H1 (cell line): ENCODE measurements around the gene OR10C1. TPM values are rescaled to one million over a fixed set of nuclear protein-coding genes. Genes with fewer than 3 reads are reported as not detected.

Experiments
- CTCF ChIA-PET: fragments of 300-600 bp; sonication (Branson Sonifier 250); formaldehyde crosslinking; loops from one replicate; lab custom pipeline; 2021; ENCODE audit not compliant: partially characterized antibody; lab: Charles Lee
- POLR2A ChIA-PET: fragments of 300-600 bp; sonication (Branson Sonifier 250); formaldehyde crosslinking; loops from one replicate; lab custom pipeline; 2021; ENCODE audit warnings: inconsistent platforms; ENCODE audit not compliant: partially characterized antibody; lab: Charles Lee
- DNase-seq, 2 experiments: peaks; one replicate each; pipeline versions ENCODE4 v3.0.0 to v3.0.0-alpha.2; 2010 to 2022; ENCODE audit warnings: low spot score in 2 of 2, low read depth in 1 of 2, mixed read lengths in 1 of 2
- FAIRE-seq: peaks from 2 replicates; lab custom pipeline; 2011; peaks lifted over from hg19 to GRCh38; lab: Jason Lieb, UNC
- H2AFZ ChIP-seq: 2 replicates; pipeline ENCODE4 v1.8.1; 2012; ENCODE audit warnings: low read length, inconsistent platforms
- H2AK5ac ChIP-seq: 2 replicates; pipeline ENCODE4 v1.6.1; 2013; ENCODE audit warnings: low read depth, low read length
- H2BK120ac ChIP-seq: replicated peaks from 2 replicates; pipeline ENCODE3; 2013; ENCODE audit warnings: low read depth, low read length, inconsistent platforms
- H2BK12ac ChIP-seq: 2 replicates; pipeline ENCODE4 v1.6.1; 2013; ENCODE audit warnings: low read depth, low read length
- H2BK15ac ChIP-seq: 2 replicates; pipeline ENCODE4 v1.6.1; 2013; ENCODE audit warnings: low read length
- H2BK20ac ChIP-seq: 2 replicates; pipeline ENCODE4 v1.6.1; 2013; ENCODE audit warnings: low read length
- H2BK5ac ChIP-seq: 2 replicates; pipeline ENCODE4 v1.6.1; 2013; ENCODE audit warnings: low read depth, low read length
- H3K14ac ChIP-seq: 2 replicates; pipeline ENCODE4 v1.6.1; 2013; ENCODE audit warnings: inconsistent platforms; ENCODE audit not compliant: insufficient read length
- H3K18ac ChIP-seq: 2 replicates; pipeline ENCODE4 v1.6.1; 2013; ENCODE audit warnings: low read length; ENCODE audit errors: extremely low read depth
- H3K23ac ChIP-seq: 2 replicates; pipeline ENCODE4 v1.6.1; 2013; ENCODE audit warnings: inconsistent platforms; ENCODE audit not compliant: insufficient read length
- H3K23me2 ChIP-seq: 2 replicates; pipeline ENCODE4 v1.6.1; 2013; ENCODE audit warnings: low read depth, low read length
- H3K27ac ChIP-seq: 2 replicates; pipeline ENCODE4 v1.6.1; 2011; ENCODE audit warnings: low read depth, low read length, inconsistent platforms
- H3K27me3 ChIP-seq, 4 experiments: replicated peaks in 1 of 4; 1 replicate in 1 of 4; 2 replicates in 3 of 4; pipeline versions ENCODE4 v1.6.1 to v1.8.1; 2011 to 2013; ENCODE audit warnings: low read length in 3 of 4, mild to moderate bottlenecking in 3 of 4, inconsistent platforms in 2 of 4, mixed read lengths in 2 of 4, moderate library complexity in 1 of 4; ENCODE audit not compliant: control insufficient read depth in 3 of 4, insufficient read depth in 3 of 4; ENCODE audit errors: extremely low read depth in 1 of 4
- H3K36me3 ChIP-seq, 4 experiments: 2 replicates each; pipeline versions ENCODE4 v1.6.1 to v1.8.1; 2011 to 2013; ENCODE audit warnings: mild to moderate bottlenecking in 4 of 4, low read length in 3 of 4, moderate library complexity in 2 of 4, control low read depth in 1 of 4, inconsistent platforms in 1 of 4; ENCODE audit not compliant: insufficient read depth in 4 of 4, control insufficient read depth in 2 of 4
- H3K4ac ChIP-seq: replicated peaks from 2 replicates; pipeline ENCODE3; 2013; ENCODE audit warnings: low read length, low read depth, mixed read lengths, inconsistent platforms; ENCODE audit not compliant: insufficient read length
- H3K4me1 ChIP-seq, 4 experiments: replicated peaks in 1 of 4; 1 replicate in 1 of 4; 2 replicates in 3 of 4; pipeline versions ENCODE4 v1.6.1 to v1.8.1; 2011 to 2013; ENCODE audit warnings: low read length in 3 of 4, inconsistent platforms in 2 of 4, mixed read lengths in 1 of 4; ENCODE audit not compliant: insufficient read depth in 4 of 4, control insufficient read depth in 3 of 4
- H3K4me2 ChIP-seq, 2 experiments: 2 replicates each; pipeline versions ENCODE4 v1.6.1 to v1.8.1; 2011 to 2013; ENCODE audit warnings: low read depth in 2 of 2, low read length in 2 of 2, control low read depth in 1 of 2, inconsistent platforms in 1 of 2, mild to moderate bottlenecking in 1 of 2; ENCODE audit not compliant: insufficient read depth in 1 of 2
- H3K4me3 ChIP-seq, 4 experiments: fragments of 200-600, 300-600 bp in 1 of 4; sonication (generic), shearing (Covaris generic), sonication (Bioruptor Twin) in 1 of 4; 2 replicates each; pipeline versions ENCODE4 v1.5.1 to v1.8.1; 2011 to 2016; ENCODE audit warnings: low read length in 4 of 4, low read depth in 3 of 4, control low read depth in 2 of 4, inconsistent platforms in 2 of 4, mild to moderate bottlenecking in 2 of 4, mixed read lengths in 1 of 4, moderate library complexity in 1 of 4; ENCODE audit not compliant: insufficient read depth in 2 of 4; ENCODE audit errors: extremely low read depth in 1 of 4
- H3K56ac ChIP-seq: replicated peaks from 2 replicates; pipeline ENCODE3; 2013; ENCODE audit warnings: low read depth, mild to moderate bottlenecking, mixed read lengths, low read length, inconsistent platforms; ENCODE audit not compliant: insufficient read length
- H3K79me1 ChIP-seq: 2 replicates; pipeline ENCODE4 v1.6.1; 2013; ENCODE audit warnings: low read depth, low read length, control low read depth
- H3K79me2 ChIP-seq, 2 experiments: 2 replicates each; pipeline versions ENCODE4 v1.6.1 to v1.8.1; 2012 to 2013; ENCODE audit warnings: low read length in 2 of 2, mild to moderate bottlenecking in 2 of 2, inconsistent platforms in 1 of 2; ENCODE audit not compliant: insufficient read depth in 2 of 2, control insufficient read depth in 1 of 2
- H3K9ac ChIP-seq, 4 experiments: replicated peaks in 1 of 4; 1 replicate in 1 of 4; 2 replicates in 3 of 4; pipeline versions ENCODE4 v1.6.1 to v1.8.1; 2011 to 2013; ENCODE audit warnings: low read depth in 3 of 4, low read length in 3 of 4, control low read depth in 2 of 4, mild to moderate bottlenecking in 2 of 4, moderate library complexity in 2 of 4, inconsistent platforms in 1 of 4; ENCODE audit errors: extremely low read depth in 1 of 4
- H3K9me3 ChIP-seq, 2 experiments: 2 replicates each; pipeline versions ENCODE4 v1.6.1 to v1.8.1; 2012 to 2013; ENCODE audit warnings: mild to moderate bottlenecking in 2 of 2, moderate library complexity in 2 of 2, control low read depth in 1 of 2, inconsistent platforms in 1 of 2, low read depth in 1 of 2, low read length in 1 of 2, mixed read lengths in 1 of 2; ENCODE audit not compliant: insufficient read depth in 2 of 2
- H4K20me1 ChIP-seq, 2 experiments: replicated peaks in 1 of 2; 2 replicates each; pipeline versions ENCODE3 to v1.8.1; 2011 to 2013; ENCODE audit warnings: inconsistent platforms in 2 of 2, low read length in 2 of 2, mild to moderate bottlenecking in 1 of 2; ENCODE audit not compliant: insufficient read depth in 2 of 2, control insufficient read depth in 1 of 2
- H4K5ac ChIP-seq: 2 replicates; pipeline ENCODE4 v1.6.1; 2013; ENCODE audit warnings: low read length, low read depth, mixed read lengths, inconsistent platforms; ENCODE audit not compliant: insufficient read length
- H4K8ac ChIP-seq: 2 replicates; pipeline ENCODE4 v1.8.0; 2013; ENCODE audit warnings: mild to moderate bottlenecking, moderate library complexity, low read length, inconsistent platforms; ENCODE audit not compliant: insufficient read depth; ENCODE audit errors: extremely low read depth
- H4K91ac ChIP-seq: replicated peaks from 2 replicates; pipeline ENCODE3; 2013; ENCODE audit warnings: low read length, mixed read lengths, inconsistent platforms; ENCODE audit not compliant: insufficient read length
- BCL11A ChIP-seq, 2 experiments: IDR thresholded peaks; one replicate each; pipeline ENCODE4 v1.6.1; 2011; ENCODE audit warnings: low read depth in 2 of 2, low read length in 2 of 2, mild to moderate bottlenecking in 2 of 2
- MAX ChIP-seq: IDR thresholded peaks from 2 replicates; pipeline ENCODE4 v1.6.1; 2012; ENCODE audit warnings: inconsistent platforms
- TBP ChIP-seq: IDR thresholded peaks from 2 replicates; pipeline ENCODE4 v1.6.1; 2011; ENCODE audit warnings: low read depth, low read length, improper control_type of control experiment
- WGBS, 2 experiments: shearing (Covaris generic) in 1 of 2; methylation state at CpG; one replicate each; pipeline versions ENCODE4 v1.1.6 to v1.1.7; 2013 to 2015; ENCODE audit warnings: low lambda C conversion rate in 2 of 2, mixed read lengths in 2 of 2, inconsistent platforms in 1 of 2, low coverage in 1 of 2, missing lambda C conversion rate in 1 of 2; ENCODE audit not compliant: insufficient replicate concordance in 2 of 2, insufficient coverage in 1 of 2, insufficient read length in 1 of 2; ENCODE audit errors: extremely low coverage in 1 of 2, missing lambda C conversion rate in 1 of 2; 5-methylcytosine and 5-hydroxymethylcytosine counted together
- polyA plus RNA-seq, 7 experiments: library from polyadenylated mRNA; depleted of rRNA in 3 of 7; stranded (reverse) in 5 of 7; unstranded in 2 of 7; fragments of >200 nt in 5 of 7; fragments of 200-250 nt in 2 of 7; gene quantifications; 1 replicate in 5 of 7; 2 replicates in 1 of 7; 4 replicates in 1 of 7; pipeline versions ENCODE4 v1.2.1 to v1.2.3, GENCODE V29; 2011 to 2013; ENCODE audit warnings: missing spikeins in 2 of 7, mixed read lengths in 2 of 7
- total RNA-seq: library from RNA; stranded (reverse); fragmentation: NEBNext Ultra II Directional; extraction: Animal tissue kit (Norgen Biotek cat#: 25700); gene quantifications from 2 replicates; pipeline ENCODE4 v1.2.1, GENCODE V29; 2021

OR10C1 gene
- total and polyA plus RNA-seq, 2 of the 8 experiments (the other 6 are each of a cell fraction or from before 2014, with no cell fraction given) = not detected

GRCh38 chr6:29490055-29490454 is 50.9 kb downstream of the OR10C1 start:
- H3K18ac ChIP-seq = no peak overlapping the region
- H4K20me1 ChIP-seq = no peaks in the 10 kb centered on the region
- H3K79me1 ChIP-seq = no peaks in the 10 kb centered on the region
- H4K91ac ChIP-seq = no peak overlapping the region
- no peak overlapping the region for H2AFZ ChIP-seq
- H2BK20ac ChIP-seq = no peak overlapping the region
- H3K23me2 ChIP-seq = no peaks in the 10 kb centered on the region
- no peak overlapping the region for H3K23ac ChIP-seq
- no peaks in the 10 kb centered on the region for H3K79me2 ChIP-seq
- no peak overlapping the region for H3K4ac ChIP-seq
- H2BK120ac ChIP-seq = no peak overlapping the region
- 96% methylated on average over 3 of the region's 3 CpGs; no CpG with 5 or more reads in 1 of the 2 experiments for WGBS, 2 experiments
- ChIA-PET POLR2A (no interaction called here), CTCF (interaction anchor here (1.4 kb wide), 1 partner anchor 99 kb away, joined by 3 read pairs; no protein-coding TSS in a partner anchor)
- no peak overlapping the region for H2AK5ac ChIP-seq
- no peak overlapping the region for H3K4me3 ChIP-seq
- no peak for TF ChIP-seq TBP
- no peak for TF ChIP-seq BCL11A (IDR thresholded peaks at IDR 0.05; ENCODE audit: low read depth in 2 of 2, low read length in 2 of 2)
- TF ChIP-seq MAX = no peak
- H3K14ac ChIP-seq = no peak overlapping the region
- no peak overlapping the region for H4K8ac ChIP-seq
- no peaks in the 10 kb centered on the region for H3K9me3 ChIP-seq
- no peaks in the 10 kb centered on the region for H3K4me1 ChIP-seq
- H4K5ac ChIP-seq = no peak overlapping the region
- H3K4me2 ChIP-seq = no peak overlapping the region
- H2BK5ac ChIP-seq = no peak overlapping the region
- no peak overlapping the region for H3K56ac ChIP-seq
- FAIRE-seq (no peak), DNase-seq (no peak)
- no peak overlapping the region for H3K27ac ChIP-seq
- no peaks in the 10 kb centered on the region for H3K36me3 ChIP-seq
- no peak overlapping the region for H3K9ac ChIP-seq
- H2BK12ac ChIP-seq = no peak overlapping the region
- no peak overlapping the region for H2BK15ac ChIP-seq
- no peaks in the 10 kb centered on the region for H3K27me3 ChIP-seq
